Sigmoid colon (tissue), 4 donors: Measurements from ENCODE around the gene SLC25A38.

Experiments
- CTCF ChIP-seq, 4 experiments: fragments of 450-650 bp in 3 of 4; fragments of 200-600 bp in 1 of 4; IDR thresholded peaks; one replicate each; pipeline ENCODE4 v1.5.1; 2016 to 2019; ENCODE audit warnings: antibody characterized with exemption in 4 of 4, mild to moderate bottlenecking in 3 of 4, moderate library complexity in 2 of 4
- EP300 ChIP-seq, 4 donors: sonication (generic); formaldehyde crosslinking; IDR thresholded peaks; one replicate each; pipeline ENCODE4 v1.6.1; 2017; ENCODE audit warnings: antibody characterized with exemption in 4 of 4
- POLR2A ChIP-seq, 2 donors: fragments of 450-650 bp; IDR thresholded peaks; one replicate each; pipeline ENCODE4 v1.6.1; 2016; ENCODE audit warnings: antibody characterized with exemption in 2 of 2, mild to moderate bottlenecking in 2 of 2, moderate library complexity in 2 of 2
- POLR2AphosphoS5 ChIP-seq, 4 donors: sonication (generic); formaldehyde crosslinking; IDR thresholded peaks; one replicate each; pipeline ENCODE4 v1.6.1; 2017; ENCODE audit warnings: antibody characterized with exemption in 4 of 4

- TF ChIP-seq CTCF (IDR thresholded peaks at IDR 0.05) (no peak), POLR2A (IDR thresholded peaks at IDR 0.05) (no peak), EP300 (IDR thresholded peaks at IDR 0.05) (no peak), POLR2AphosphoS5 (IDR thresholded peaks at IDR 0.05) (no peak)
Measured at GRCh38 chr3:39412668-39413260, 29.6 kb downstream of the SLC25A38 start.
